Memory B cell (primary cell): ENCODE results near the gene FAM120B.

Experiments used
- ATAC-seq: fragments of 150-1000 bp; cut with Tn5 transposase; 2 replicates; pipeline ENCODE4 v1.10.0; 2021; ENCODE audit warnings: low read depth, mild to moderate bottlenecking, moderate library complexity
- DNase-seq, 2 donors: peaks; one replicate each; pipeline ENCODE4 v3.0.0; 2022; ENCODE audit warnings: low spot score in 2 of 2
- H3K27ac Mint-ChIP-seq: one replicate; pipeline ENCODE4 v1.8.0; 2022; ENCODE audit warnings: mild to moderate bottlenecking, moderate library complexity, mixed read lengths
- H3K27me3 Mint-ChIP-seq: one replicate; pipeline ENCODE4 v1.8.0; 2022; ENCODE audit warnings: mixed read lengths
- H3K36me3 Mint-ChIP-seq: one replicate; pipeline ENCODE4 v1.8.0; 2022; ENCODE audit warnings: mild to moderate bottlenecking, mixed read lengths
- H3K4me1 Mint-ChIP-seq: one replicate; pipeline ENCODE4 v1.8.0; 2022; ENCODE audit warnings: mixed read lengths
- H3K4me3 Mint-ChIP-seq: one replicate; pipeline ENCODE4 v1.8.0; 2022; ENCODE audit warnings: mild to moderate bottlenecking, moderate library complexity, mixed read lengths
- H3K9me3 Mint-ChIP-seq: one replicate; pipeline ENCODE4 v1.8.0; 2022; ENCODE audit warnings: mixed read lengths

Gene FAM120B

GRCh38 chr6:170278743-170279094 is 27.8 kb upstream of the FAM120B start:
- peaks cover 6% of the 10 kb centered on the region for H3K27me3 Mint-ChIP-seq
- H3K27ac Mint-ChIP-seq = no peak overlapping the region
- H3K4me1 Mint-ChIP-seq = peaks cover 10% of the 10 kb centered on the region
- peaks cover 3% of the 10 kb centered on the region for H3K36me3 Mint-ChIP-seq
- DNase-seq = no peak
- H3K9me3 Mint-ChIP-seq = no peaks in the 10 kb centered on the region
- no peak for ATAC-seq
- no peak overlapping the region for H3K4me3 Mint-ChIP-seq

- Mint-ChIP-seq H3K4me1 (peaks cover 9% of the 10 kb centered on the region), H3K36me3 (peaks cover 3% of the 10 kb centered on the region), H3K4me3 (no peak overlapping the region), H3K27me3 (peaks cover 6% of the 10 kb centered on the region), H3K27ac (no peak overlapping the region), H3K9me3 (no peaks in the 10 kb centered on the region)
- no peak for ATAC-seq
- DNase-seq = no peak
These were observed 27.1 kb upstream of the FAM120B start for GRCh38 chr6:170279426-170279825.

DNA sequence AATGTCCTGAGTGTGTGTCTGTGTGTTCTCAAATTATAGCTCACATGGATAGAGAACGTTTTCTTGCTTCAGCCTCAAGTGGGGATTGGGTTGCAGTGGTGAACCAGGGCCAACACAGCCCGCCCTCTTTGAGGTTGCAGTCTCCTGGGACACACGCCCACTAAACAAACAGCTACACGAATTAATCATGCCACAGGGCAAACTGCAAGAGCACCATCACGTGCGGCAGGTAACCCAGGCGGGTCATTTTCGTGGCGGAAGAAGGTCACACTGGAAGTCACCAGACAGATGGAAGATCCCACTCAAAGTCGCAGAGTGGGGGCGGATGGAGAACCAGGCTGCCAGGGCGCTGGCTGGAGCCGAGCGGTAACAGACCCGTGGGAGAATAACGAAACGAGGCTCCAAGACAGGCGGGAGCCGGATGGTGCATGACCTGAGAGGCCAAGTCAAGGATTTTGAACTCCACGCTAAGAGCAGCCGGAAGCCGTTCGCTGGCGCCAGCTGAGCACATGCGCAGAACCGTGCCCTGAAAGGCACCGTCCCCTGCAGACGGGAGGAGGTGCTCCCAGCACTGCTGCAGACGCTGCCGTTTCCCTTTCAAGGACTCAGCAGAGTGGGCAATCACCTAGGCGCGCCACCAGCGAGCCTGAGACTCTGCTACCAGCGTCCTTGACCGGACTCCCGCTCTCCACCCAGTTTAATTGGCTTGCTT is 26.4 kb upstream of the FAM120B start:
- Mint-ChIP-seq H3K27ac (peak overlapping the region; percentile 70), H3K27me3 (peaks cover 7% of the 10 kb centered on the region), H3K4me1 (peaks cover 9% of the 10 kb centered on the region), H3K36me3 (peaks cover 2% of the 10 kb centered on the region), H3K4me3 (peak overlapping the region; percentile 83), H3K9me3 (no peaks in the 10 kb centered on the region)
- DNase-seq (peak in 1 of 2 donors; percentile 45), ATAC-seq (peak; percentile 80)

- H3K27ac Mint-ChIP-seq = peak overlapping the region; percentile 70
- H3K4me3 Mint-ChIP-seq = peak overlapping the region; percentile 83
- H3K4me1 Mint-ChIP-seq = peaks cover 9% of the 10 kb centered on the region
- ATAC-seq = peak; percentile 66
- H3K36me3 Mint-ChIP-seq = no peaks in the 10 kb centered on the region
- H3K27me3 Mint-ChIP-seq = peaks cover 9% of the 10 kb centered on the region
- DNase-seq = no peak
- H3K9me3 Mint-ChIP-seq = no peaks in the 10 kb centered on the region
These were observed 25.9 kb upstream of the FAM120B start for GRCh38 chr6:170280689-170281045.

- H3K4me3 Mint-ChIP-seq = peak overlapping the region; percentile 83
- ATAC-seq (no peak), DNase-seq (no peak)
- H3K27ac Mint-ChIP-seq = no peak overlapping the region
- H3K9me3 Mint-ChIP-seq = no peaks in the 10 kb centered on the region
- H3K4me1 Mint-ChIP-seq = peaks cover 9% of the 10 kb centered on the region
- peaks cover 9% of the 10 kb centered on the region for H3K27me3 Mint-ChIP-seq
- H3K36me3 Mint-ChIP-seq = no peaks in the 10 kb centered on the region
These were observed 24.9 kb upstream of the FAM120B start for GRCh38 chr6:170281331-170282292.

DNA sequence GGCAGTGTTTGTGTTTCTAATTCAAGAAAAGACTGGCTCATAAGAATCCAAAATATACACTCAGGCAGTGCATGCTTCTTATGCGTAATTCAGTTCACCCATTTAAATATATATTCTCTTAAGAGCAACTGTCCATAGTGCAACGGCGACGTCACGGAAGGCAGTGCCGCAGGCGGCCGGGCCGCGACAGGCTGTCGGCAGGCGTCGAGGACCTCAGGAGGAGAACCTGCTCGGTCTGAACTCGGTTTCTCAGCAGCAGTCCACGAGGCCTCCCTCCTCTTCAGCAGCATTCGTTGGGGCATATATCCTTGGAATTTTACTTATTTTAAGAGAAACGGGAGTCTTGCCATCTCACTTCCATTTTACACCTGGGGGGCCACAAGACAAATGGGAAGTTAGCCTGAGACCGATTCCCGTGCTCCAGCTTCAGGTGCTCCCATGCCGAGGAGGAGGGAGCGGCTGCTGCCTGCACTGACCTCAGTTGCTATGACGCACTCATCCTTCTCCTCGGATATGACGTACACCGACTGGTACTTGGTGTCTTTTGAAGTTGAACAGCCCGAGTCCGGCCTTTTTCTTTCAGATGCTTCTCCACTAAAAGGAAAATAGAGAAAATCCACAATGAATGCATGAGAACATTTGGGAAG is 23.9 kb upstream of the FAM120B start:
- Mint-ChIP-seq H3K27me3 (peaks cover 9% of the 10 kb centered on the region), H3K4me3 (no peak overlapping the region), H3K36me3 (no peaks in the 10 kb centered on the region), H3K4me1 (peaks cover 9% of the 10 kb centered on the region), H3K9me3 (no peaks in the 10 kb centered on the region), H3K27ac (no peak overlapping the region)
- DNase-seq (no peak), ATAC-seq (no peak)

DNA sequence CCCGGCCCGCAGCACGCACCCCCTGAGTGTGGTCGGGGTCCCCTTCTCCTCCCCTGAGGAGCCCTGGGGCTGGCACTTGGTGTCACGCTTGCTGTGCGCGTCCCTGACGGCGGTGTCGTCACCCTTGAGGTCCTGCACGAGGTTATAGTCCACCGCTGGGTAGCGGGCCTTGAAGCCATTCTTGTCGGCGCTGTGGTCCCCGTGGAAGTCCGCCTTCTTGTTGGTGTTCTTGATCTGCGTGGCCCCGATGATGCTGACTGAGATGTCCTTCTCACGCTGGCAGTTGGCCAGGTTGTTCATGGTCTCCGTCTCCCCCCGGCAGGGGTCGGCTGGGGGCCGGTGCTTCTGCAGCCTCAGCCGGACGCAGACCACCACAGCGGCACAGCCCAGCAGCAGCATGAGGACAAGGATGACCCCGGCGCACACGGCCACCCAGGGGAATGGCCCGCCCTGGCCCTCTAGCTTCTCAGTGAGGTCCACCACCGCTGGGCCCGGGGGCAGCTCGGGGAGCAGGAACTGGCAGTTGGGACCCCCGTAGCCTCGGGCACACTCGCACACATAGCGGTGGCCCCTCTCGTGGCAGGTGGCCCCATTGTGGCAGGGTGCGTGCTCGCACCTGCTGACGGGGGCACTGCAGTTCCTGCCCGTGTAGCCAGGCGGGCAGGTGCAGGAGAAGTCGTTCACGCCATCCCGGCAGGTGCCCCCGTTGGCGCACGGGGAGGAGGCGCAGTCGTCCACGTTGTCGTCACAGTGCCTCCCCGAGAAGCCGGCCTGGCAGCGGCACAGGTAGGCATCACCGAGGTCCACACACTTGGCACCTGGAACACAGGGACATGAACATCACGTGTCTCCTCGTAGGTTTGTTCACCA is 23.1 kb upstream of the FAM120B start:
- Mint-ChIP-seq H3K27ac (no peak overlapping the region), H3K4me3 (no peak overlapping the region), H3K9me3 (no peaks in the 10 kb centered on the region), H3K4me1 (peaks cover 9% of the 10 kb centered on the region), H3K36me3 (no peaks in the 10 kb centered on the region), H3K27me3 (peaks cover 15% of the 10 kb centered on the region)
- ATAC-seq = no peak
- DNase-seq = no peak

GRCh38 chr6:170284126-170284773 is 22.3 kb upstream of the FAM120B start:
- Mint-ChIP-seq H3K27me3 (peaks cover 20% of the 10 kb centered on the region), H3K9me3 (no peaks in the 10 kb centered on the region), H3K4me1 (peaks cover 15% of the 10 kb centered on the region), H3K27ac (no peak overlapping the region), H3K36me3 (no peaks in the 10 kb centered on the region), H3K4me3 (no peak overlapping the region)
- ATAC-seq = no peak
- no peak for DNase-seq

- Mint-ChIP-seq H3K4me1 (peaks cover 10% of the 10 kb centered on the region), H3K27me3 (peaks cover 16% of the 10 kb centered on the region), H3K27ac (no peak overlapping the region), H3K36me3 (no peaks in the 10 kb centered on the region), H3K9me3 (no peaks in the 10 kb centered on the region), H3K4me3 (no peak overlapping the region)
- ATAC-seq (no peak), DNase-seq (no peak)
These were observed 21.6 kb upstream of the FAM120B start for GRCh38 chr6:170284866-170285469.

GRCh38 chr6:170285482-170285881 is 21.1 kb upstream of the FAM120B start:
- ATAC-seq (no peak), DNase-seq (no peak)
- peaks cover 14% of the 10 kb centered on the region for H3K4me1 Mint-ChIP-seq
- H3K9me3 Mint-ChIP-seq = no peaks in the 10 kb centered on the region
- H3K4me3 Mint-ChIP-seq = no peak overlapping the region
- no peak overlapping the region for H3K27ac Mint-ChIP-seq
- H3K36me3 Mint-ChIP-seq = no peaks in the 10 kb centered on the region
- peaks cover 14% of the 10 kb centered on the region for H3K27me3 Mint-ChIP-seq

DNA sequence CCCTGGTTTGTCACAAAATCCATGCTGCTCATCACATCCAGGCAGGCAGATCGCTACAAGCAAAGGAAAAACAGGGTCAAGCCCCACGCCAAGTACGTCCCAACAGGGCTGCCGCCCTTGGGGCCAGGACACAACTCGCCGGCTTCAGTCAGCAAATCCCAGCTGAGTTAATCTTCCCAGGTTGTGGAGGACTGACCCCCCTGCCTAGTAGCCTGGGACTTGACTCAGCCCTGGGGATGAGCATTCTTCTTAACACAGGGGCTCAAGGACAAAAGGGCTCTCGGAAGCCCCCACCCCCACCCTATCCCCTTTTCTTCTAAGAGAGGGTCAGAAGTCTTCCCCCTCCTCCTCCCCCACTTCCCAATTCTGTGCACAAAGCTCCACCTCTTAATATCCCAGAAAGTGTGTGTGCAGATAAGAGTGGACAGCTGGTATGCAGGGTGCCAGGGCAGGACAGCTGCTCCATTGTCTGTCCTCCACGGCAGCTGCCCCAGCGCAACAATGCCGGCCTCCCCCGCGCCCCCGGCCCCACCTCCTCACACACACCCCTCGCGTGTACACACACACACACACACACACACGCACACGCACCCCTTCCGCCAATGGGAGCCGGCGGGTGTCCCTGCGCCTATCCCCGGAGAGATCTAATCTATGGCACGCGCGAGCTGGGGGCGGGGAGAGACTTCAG is 20.2 kb upstream of the FAM120B start:
- no peak for ATAC-seq
- DNase-seq = no peak
- H3K27ac Mint-ChIP-seq = no peak overlapping the region

GRCh38 chr6:170286934-170287265 is 19.7 kb upstream of the FAM120B start:
- H3K4me3 Mint-ChIP-seq = no peak overlapping the region

More for the DNA sequence above, 20.2 kb upstream of the FAM120B start:
- Mint-ChIP-seq H3K27me3 (peaks cover 14% of the 10 kb centered on the region), H3K36me3 (no peaks in the 10 kb centered on the region), H3K4me3 (no peak overlapping the region), H3K4me1 (peaks cover 14% of the 10 kb centered on the region), H3K9me3 (no peaks in the 10 kb centered on the region)

More at GRCh38 chr6:170286934-170287265, 19.7 kb upstream of the FAM120B start:
- peaks cover 16% of the 10 kb centered on the region for H3K27me3 Mint-ChIP-seq
- peaks cover 17% of the 10 kb centered on the region for H3K4me1 Mint-ChIP-seq
- H3K27ac Mint-ChIP-seq = no peak overlapping the region
- no peaks in the 10 kb centered on the region for H3K9me3 Mint-ChIP-seq
- DNase-seq (no peak), ATAC-seq (no peak)
- H3K36me3 Mint-ChIP-seq = no peaks in the 10 kb centered on the region
